ENCODE results near the gene GALR3.

- TF ChIP-seq CTCF (IDR thresholded peaks at IDR 0.05; ENCODE audit: low read depth, low read length) (no peak), MYC (IDR thresholded peaks at IDR 0.05; ENCODE audit: low read depth, low read length) (no peak), POLR2A (IDR thresholded peaks at IDR 0.05; ENCODE audit: extremely low read depth, insufficient read length) (no peak), MAX (IDR thresholded peaks at IDR 0.05; ENCODE audit: low read depth, low read length) (no peak)
Measured at GRCh38 chr22:37812869-37813678, 10.1 kb upstream of the GALR3 start.

Data from NB4 (cell line).